A549 (cell line): ENCODE data around the gene PPP6R3. TPM values are rescaled to one million over a fixed set of nuclear protein-coding genes. Genes with fewer than 3 reads are reported as not detected.
A peak's percentile ranks its signal among the peaks of the same experiment; 100 is the strongest.

Experiments
- ATAC-seq, 2 experiments: fragments of 200-7000 bp in 1 of 2; fragments of >200 bp in 1 of 2; cut with Nextera tagmentation in 1 of 2; cut with Tn5 transposase in 1 of 2; 3 replicates each; pipeline versions ENCODE4 v1.8.0 to v1.9.1; 2018 to 2020; ENCODE audit warnings: mild to moderate bottlenecking in 1 of 2, moderate library complexity in 1 of 2
- CTCF ChIA-PET: fragments of 300-600 bp; sonication (Branson Sonifier 250); formaldehyde crosslinking; extraction: SDS; loops from one replicate; lab custom pipeline; 2021; ENCODE audit warnings: antibody characterized with exemption, inconsistent platforms; lab: Yijun Ruan, JAX
- POLR2A ChIA-PET: fragments of 350-600 bp; formaldehyde crosslinking; extraction: SDS; loops from one replicate; lab custom pipeline; 2021; ENCODE audit warnings: antibody characterized with exemption, inconsistent platforms; lab: Yijun Ruan, JAX
- DNase-seq, 2 experiments: peaks; one replicate each; pipeline versions ENCODE4 v3.0.0 to v3.0.0-alpha.2; 2011 to 2016; ENCODE audit warnings: low read depth in 1 of 2, low spot score in 1 of 2
- FAIRE-seq: peaks from 2 replicates; lab custom pipeline; 2011; peaks lifted over from hg19 to GRCh38; lab: Jason Lieb, UNC
- H3K27ac ChIP-seq, 2 experiments: fragments of >200 bp; sonication (Bioruptor Twin); formaldehyde crosslinking; 3 replicates each; pipeline ENCODE4 v1.5.1; 2016 to 2017
- H3K4me1 ChIP-seq: fragments of >200 bp; sonication (Bioruptor Twin); formaldehyde crosslinking; 3 replicates; pipeline ENCODE4 v1.6.1; 2016
- H3K4me2 ChIP-seq: fragments of >200 bp; sonication (Bioruptor Twin); formaldehyde crosslinking; 3 replicates; pipeline ENCODE4 v1.6.1; 2016
- H3K4me3 ChIP-seq: fragments of >200 bp; sonication (Bioruptor Twin); formaldehyde crosslinking; 3 replicates; pipeline ENCODE4 v1.5.1; 2016
- H3K9me3 ChIP-seq: fragments of >200 bp; sonication (Bioruptor Twin); formaldehyde crosslinking; 3 replicates; pipeline ENCODE4 v1.6.1; 2016
- CHD2 ChIP-seq: fragments of 150-350 bp; IDR thresholded peaks from 2 replicates; pipeline ENCODE4 v1.6.1; 2014; ENCODE audit warnings: low read length; ENCODE audit not compliant: partially characterized antibody
- E2F6 ChIP-seq: IDR thresholded peaks from 2 replicates; pipeline ENCODE4 v1.6.1; 2012; ENCODE audit warnings: low read depth, borderline replicate concordance
- EHMT2 ChIP-seq: fragments of 200-600 bp; sonication (generic); IDR thresholded peaks from 2 replicates; pipeline ENCODE4 v1.6.1; 2016; ENCODE audit warnings: antibody characterized with exemption, low read depth, mild to moderate bottlenecking, moderate library complexity
- EP300 ChIP-seq, 2 experiments: fragments of >200 bp; sonication (Bioruptor Twin); formaldehyde crosslinking; IDR thresholded peaks; 2 replicates in 1 of 2; 3 replicates in 1 of 2; pipeline ENCODE4 v1.6.1; 2016 to 2017
- FOSL2 ChIP-seq, 2 experiments: fragments of 450-650 bp in 1 of 2; fragments of >200 bp in 1 of 2; sonication (Bioruptor Twin) in 1 of 2; formaldehyde crosslinking; IDR thresholded peaks; 2 replicates each; pipeline versions ENCODE4 v1.5.0 to v1.6.1; 2016 to 2020; ENCODE audit warnings: mild to moderate bottlenecking in 1 of 2, moderate library complexity in 1 of 2
- FOXS1 ChIP-seq: fragments of 250-450 bp; sonication (Bioruptor Pico); IDR thresholded peaks from 2 replicates; pipeline ENCODE4 v1.5.0; 2020; ENCODE audit warnings: mild to moderate bottlenecking, moderate library complexity
- HES2 ChIP-seq: fragments of >200 bp; sonication (Bioruptor Twin); formaldehyde crosslinking; IDR thresholded peaks from 2 replicates; pipeline ENCODE4 v1.6.1; 2016
- HEYL ChIP-seq: fragments of 250-450 bp; sonication (Bioruptor Pico); IDR thresholded peaks from 2 replicates; pipeline ENCODE4 v1.8.0; 2021; ENCODE audit warnings: mild to moderate bottlenecking, moderate library complexity
- HOXB13 ChIP-seq: fragments of 250-450 bp; sonication (Bioruptor Pico); IDR thresholded peaks from 2 replicates; pipeline ENCODE4 v1.5.0; 2020; ENCODE audit warnings: low read depth, mild to moderate bottlenecking, moderate library complexity
- HOXB5 ChIP-seq: fragments of 250-450 bp; sonication (Bioruptor Pico); IDR thresholded peaks from 2 replicates; pipeline ENCODE4 v1.5.0; 2020; ENCODE audit warnings: mild to moderate bottlenecking, moderate library complexity
- JUN ChIP-seq, 2 experiments: fragments of >200 bp; sonication (Bioruptor Twin); formaldehyde crosslinking; IDR thresholded peaks; 2 replicates in 1 of 2; 3 replicates in 1 of 2; pipeline ENCODE4 v1.6.1; 2016 to 2017
- KDM5A ChIP-seq: fragments of 200-600 bp; sonication (generic); IDR thresholded peaks from 2 replicates; pipeline ENCODE4 v1.6.1; 2016; ENCODE audit warnings: antibody characterized with exemption, mild to moderate bottlenecking
- MAFK ChIP-seq: fragments of 450-650 bp; IDR thresholded peaks from 2 replicates; pipeline ENCODE4 v1.6.1; 2014; ENCODE audit not compliant: partially characterized antibody
- NPAS2 ChIP-seq: fragments of 250-450 bp; sonication (Bioruptor Pico); IDR thresholded peaks from 2 replicates; pipeline ENCODE4 v1.8.0; 2022; ENCODE audit warnings: mild to moderate bottlenecking, moderate library complexity, borderline replicate concordance
- NR3C1 ChIP-seq: fragments of >200 bp; sonication (Bioruptor Twin); formaldehyde crosslinking; IDR thresholded peaks from 3 replicates; pipeline ENCODE4 v1.6.1; 2017
- POLR2A ChIP-seq: IDR thresholded peaks from 2 replicates; pipeline ENCODE4 v1.6.1; 2012; ENCODE audit warnings: mild to moderate bottlenecking, low read length
- RCOR1 ChIP-seq: fragments of 150-350 bp; IDR thresholded peaks from 2 replicates; pipeline ENCODE4 v1.6.1; 2014; ENCODE audit warnings: antibody characterized with exemption, low read length, low read depth
- REST ChIP-seq: fragments of 200-600 bp; sonication (generic); IDR thresholded peaks from 2 replicates; pipeline ENCODE4 v1.6.1; 2016; ENCODE audit warnings: antibody characterized with exemption, mild to moderate bottlenecking, moderate library complexity
- RFX5 ChIP-seq: fragments of 450-650 bp; IDR thresholded peaks from 2 replicates; pipeline ENCODE4 v1.7.1; 2014; ENCODE audit warnings: antibody characterized with exemption, mild to moderate bottlenecking, moderate library complexity
- RNF2 ChIP-seq: fragments of 200-600 bp; sonication (generic); IDR thresholded peaks from 2 replicates; pipeline ENCODE4 v1.6.1; 2016; ENCODE audit warnings: low read depth, mild to moderate bottlenecking, antibody characterized with exemption, moderate library complexity, borderline replicate concordance
- TFCP2L1 ChIP-seq: fragments of 250-450 bp; sonication (Bioruptor Pico); IDR thresholded peaks from 2 replicates; pipeline ENCODE4 v1.5.0; 2021; ENCODE audit warnings: mild to moderate bottlenecking
- TP53 ChIP-seq: fragments of 250-450 bp; sonication (Bioruptor Pico); IDR thresholded peaks from 2 replicates; pipeline ENCODE4 v1.5.0; 2021; ENCODE audit warnings: mild to moderate bottlenecking, moderate library complexity
- ZNF302 ChIP-seq: fragments of 250-450 bp; sonication (Bioruptor Pico); IDR thresholded peaks from 2 replicates; pipeline ENCODE4 v1.9.0; 2021; ENCODE audit warnings: inconsistent platforms, mild to moderate bottlenecking, moderate library complexity
- ZSCAN20 ChIP-seq: fragments of 250-450 bp; sonication (Bioruptor Pico); IDR thresholded peaks from 2 replicates; pipeline ENCODE4 v1.8.0; 2022; ENCODE audit warnings: mild to moderate bottlenecking, moderate library complexity
- WGBS: methylation state at CpG from one replicate; pipeline ENCODE4 v1.1.6; 2017; ENCODE audit errors: missing lambda C conversion rate; 5-methylcytosine and 5-hydroxymethylcytosine counted together
- polyA plus RNA-seq, 4 experiments: library from polyadenylated mRNA; depleted of rRNA in 3 of 4; stranded (reverse); fragments of >200 nt; fragmentation: RNase III in 1 of 4; extraction: RNeasy Plus Mini Kit Qiagen cat#74134 plus additional on column Dnase treatment in 1 of 4; gene quantifications; 2 replicates in 3 of 4; 3 replicates in 1 of 4; pipeline ENCODE4 v1.2.3, GENCODE V29; 2011 to 2017
- TF ChIP-seq, protein P1 (sequence below): IDR thresholded peaks from 2 replicates; pipeline ENCODE4 v1.6.1; 2012
- TF ChIP-seq, protein P2 (sequence below): fragments of 250-450 bp; sonication (Bioruptor Pico); IDR thresholded peaks from 2 replicates; pipeline ENCODE4 v1.5.0; 2020; ENCODE audit warnings: low read depth, mild to moderate bottlenecking, moderate library complexity

Gene PPP6R3
- polyA plus RNA-seq, 2 of the 4 experiments (the other 2 are of a cell fraction), result 69.7 to 114 TPM

DNA sequence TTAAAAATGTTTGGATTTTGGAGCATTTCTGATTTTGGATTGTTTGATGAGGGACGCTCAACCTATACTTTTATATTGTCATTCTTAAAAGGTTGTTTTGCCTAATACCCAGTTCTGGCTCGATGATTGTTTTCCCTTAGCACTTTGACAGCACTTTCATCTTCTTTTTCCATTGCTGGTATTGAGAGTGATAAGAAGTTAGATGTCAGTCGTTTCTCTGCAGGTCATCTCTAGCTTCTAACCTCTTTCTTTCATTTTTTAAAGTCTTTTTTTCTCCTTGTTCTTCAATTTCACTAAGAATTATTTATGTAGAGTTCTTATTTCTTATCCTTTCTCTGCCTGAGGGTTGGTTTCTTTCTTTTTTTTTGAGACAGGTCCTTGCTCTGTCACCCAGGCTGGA, 18.8 kb downstream of the PPP6R3 start:
- H3K4me2 ChIP-seq, result no peak overlapping the region
- H3K4me1 ChIP-seq, result peaks cover 11% of the 10 kb centered on the region
- FAIRE-seq (no peak), DNase-seq (no peak), ATAC-seq (no peak)
- TF ChIP-seq RCOR1 (no peak), KDM5A (no peak), TFCP2L1 (no peak)
- H3K27ac ChIP-seq, result no peak overlapping the region
- peaks cover 8% of the 10 kb centered on the region; the same call in 1 of the 3 replicates for H3K9me3 ChIP-seq
- H3K4me3 ChIP-seq, result no peak overlapping the region
- CTCF ChIA-PET, result no interaction called here
- POLR2A ChIA-PET, result no interaction called here
- WGBS, result 93% methylated on average over 3 of the region's 3 CpGs

DNA sequence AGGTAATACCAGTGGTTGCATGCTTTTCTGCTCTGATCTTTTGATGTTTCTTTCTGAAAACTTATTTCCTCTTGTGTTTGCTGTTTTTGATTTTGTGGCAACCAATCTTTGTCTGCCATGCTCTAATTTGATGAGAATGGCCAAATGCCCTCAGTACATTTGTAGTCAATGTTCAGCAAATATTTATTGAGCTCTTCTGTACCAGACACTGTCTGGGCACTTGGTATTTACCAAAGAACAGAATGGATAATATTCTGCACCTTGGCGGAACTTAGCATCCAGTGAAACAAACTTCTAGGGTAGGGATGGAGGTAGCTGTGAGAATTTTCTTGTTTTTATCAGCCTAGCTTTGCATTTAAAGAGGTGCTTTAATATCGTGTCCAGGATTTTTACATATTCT, 19.6 kb downstream of the PPP6R3 start:
- DNase-seq, result no peak
- no peak overlapping the region for H3K4me2 ChIP-seq
- POLR2A ChIA-PET, result no interaction called here
- 95% methylated on average over 2 of the region's 2 CpGs for WGBS
- no peak for ATAC-seq
- FAIRE-seq, result no peak
- TF ChIP-seq FOXS1 (CRISPR knock-in tag) (no peak), POLR2A (no peak), JUN (IDR thresholded peaks at IDR 0.05) (no peak), ZNF302 (no peak), EP300 (IDR thresholded peaks at IDR 0.05) (no peak), KDM5A (no peak), E2F6 (no peak), CHD2 (no peak), TP53 (CRISPR knock-in tag) (no peak), HES2 (no peak), MAFK (no peak), NPAS2 (CRISPR knock-in tag) (no peak), NR3C1 (no peak), EHMT2 (no peak), HOXB13 (CRISPR knock-in tag) (no peak)
- TF ChIP-seq, all 56 proteins: peak for 0
- Histone ChIP-seq H3K9me3 (peaks cover 8% of the 10 kb centered on the region; the same call in 1 of the 3 replicates), H3K27ac (no peak overlapping the region), H3K4me3 (no peak overlapping the region), H3K4me1 (peaks cover 6% of the 10 kb centered on the region; the same call in 1 of the 3 replicates)
- CTCF ChIA-PET, result interaction anchor here (0.7 kb wide), 1 partner anchor 11 kb away, joined by 3 read pairs; no protein-coding TSS in a partner anchor

- Histone ChIP-seq H3K9me3 (peaks cover 8% of the 10 kb centered on the region; the same call in 1 of the 3 replicates), H3K27ac (no peak overlapping the region)
- POLR2A ChIA-PET, result no interaction called here
- peak in 1 of 2 experiments; percentile 30; a peak in 1 of 6 replicates for ATAC-seq
- WGBS, result 84% methylated on average over 3 of the region's 3 CpGs
- TF ChIP-seq, protein P1, sequence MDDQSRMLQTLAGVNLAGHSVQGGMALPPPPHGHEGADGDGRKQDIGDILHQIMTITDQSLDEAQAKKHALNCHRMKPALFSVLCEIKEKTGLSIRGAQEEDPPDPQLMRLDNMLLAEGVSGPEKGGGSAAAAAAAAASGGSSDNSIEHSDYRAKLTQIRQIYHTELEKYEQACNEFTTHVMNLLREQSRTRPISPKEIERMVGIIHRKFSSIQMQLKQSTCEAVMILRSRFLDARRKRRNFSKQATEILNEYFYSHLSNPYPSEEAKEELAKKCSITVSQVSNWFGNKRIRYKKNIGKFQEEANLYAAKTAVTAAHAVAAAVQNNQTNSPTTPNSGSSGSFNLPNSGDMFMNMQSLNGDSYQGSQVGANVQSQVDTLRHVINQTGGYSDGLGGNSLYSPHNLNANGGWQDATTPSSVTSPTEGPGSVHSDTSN, result no peak
- TF ChIP-seq ZSCAN20 (no peak), TP53 (CRISPR knock-in tag) (no peak), HOXB5 (CRISPR knock-in tag) (no peak), RFX5 (no peak), HEYL (no peak), NR3C1 (no peak), POLR2A (no peak), TFCP2L1 (no peak), RNF2 (no peak), FOSL2 (IDR thresholded peaks at IDR 0.05) (no peak), FOSL2 (CRISPR knock-in tag; IDR thresholded peaks at IDR 0.05) (no peak), REST (no peak)
- TF ChIP-seq, protein P2, sequence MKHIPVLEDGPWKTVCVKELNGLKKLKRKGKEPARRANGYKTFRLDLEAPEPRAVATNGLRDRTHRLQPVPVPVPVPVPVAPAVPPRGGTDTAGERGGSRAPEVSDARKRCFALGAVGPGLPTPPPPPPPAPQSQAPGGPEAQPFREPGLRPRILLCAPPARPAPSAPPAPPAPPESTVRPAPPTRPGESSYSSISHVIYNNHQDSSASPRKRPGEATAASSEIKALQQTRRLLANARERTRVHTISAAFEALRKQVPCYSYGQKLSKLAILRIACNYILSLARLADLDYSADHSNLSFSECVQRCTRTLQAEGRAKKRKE (CRISPR knock-in tag), result no peak
- TF ChIP-seq, all 56 proteins: peak for 0
- H3K4me2 ChIP-seq, result no peak overlapping the region
- peaks cover 6% of the 10 kb centered on the region; the same call in 1 of the 3 replicates for H3K4me1 ChIP-seq
- CTCF ChIA-PET, result interaction anchor here (0.7 kb wide), 1 partner anchor 12 kb away, joined by 3 read pairs; no protein-coding TSS in a partner anchor
- FAIRE-seq, result no peak
- DNase-seq, result no peak
- no peak overlapping the region for H3K4me3 ChIP-seq
Measured at GRCh38 chr11:68480852-68481510, 20.4 kb downstream of the PPP6R3 start.
